ENCODE data around the gene CACNG7.

CACNG7 gene

GRCh38 chr19:53910170-53910518 is 1.1 kb downstream of the CACNG7 start:
- H2BK15ac ChIP-seq (ENCODE audit: low read depth, poor library complexity, severe bottlenecking) = no peak overlapping the region
- H3K4ac ChIP-seq (ENCODE audit: low read depth in 1 of 2, low read length in 2 of 2) = no peak overlapping the region
- H4K8ac ChIP-seq (ENCODE audit: low read length) = no peak overlapping the region
- no peak overlapping the region for H3K4me3 ChIP-seq (ENCODE audit: insufficient read depth in 1 of 2, low read depth in 1 of 2, low read length in 2 of 2)
- H3K27me3 ChIP-seq (ENCODE audit: control insufficient read depth in 1 of 2, insufficient read depth in 1 of 2, low read length in 2 of 2) = peaks cover 65 to 67% of the 10 kb centered on the region in 2 experiments
- peaks cover 3% of the 10 kb centered on the region for H3K4me1 ChIP-seq (ENCODE audit: control insufficient read depth, insufficient read depth, low read depth, low read length)
- no peak overlapping the region for H2BK120ac ChIP-seq (ENCODE audit: low read depth, low read length)
- DNase-seq = no peak
- no peak overlapping the region for H2AK5ac ChIP-seq (ENCODE audit: low read length, severe bottlenecking)
- no peak overlapping the region for H2AFZ ChIP-seq (ENCODE audit: low read depth, low read length)
- no peak overlapping the region for H4K91ac ChIP-seq (ENCODE audit: low read length)
- H3K18ac ChIP-seq (ENCODE audit: low read depth in 1 of 2, low read length in 2 of 2) = no peak overlapping the region
- no peak overlapping the region for H3K23ac ChIP-seq (ENCODE audit: low read length in 2 of 2)
- 2% methylated on average over 13 of the region's 13 CpGs for WGBS
- H3K79me1 ChIP-seq (replicated peaks; ENCODE audit: low read length, poor library complexity, severe bottlenecking) = no peaks in the 10 kb centered on the region
- no peak overlapping the region for H3K27ac ChIP-seq (ENCODE audit: low read length, poor library complexity, severe bottlenecking)
- no peak overlapping the region for H3K4me2 ChIP-seq (ENCODE audit: low read length, poor library complexity, severe bottlenecking)
- no peak overlapping the region for H3K9ac ChIP-seq (ENCODE audit: low read length)
- no peak overlapping the region for H2BK5ac ChIP-seq (ENCODE audit: low read depth, low read length, poor library complexity, severe bottlenecking)
- H2BK12ac ChIP-seq (ENCODE audit: low read length in 2 of 2) = no peak overlapping the region
- H3K36me3 ChIP-seq (ENCODE audit: control insufficient read depth in 1 of 2, insufficient read depth in 2 of 2, low read depth in 1 of 2, low read length in 2 of 2) = no peaks in the 10 kb centered on the region
- no peak overlapping the region for H3K14ac ChIP-seq (ENCODE audit: low read length in 2 of 2)
- H3K9me3 ChIP-seq (ENCODE audit: control insufficient read depth, low read length) = no peaks in the 10 kb centered on the region

GRCh38 chr19:53912653-53913052 is 3.6 kb downstream of the CACNG7 start:
- 53% methylated on average over 18 of the region's 18 CpGs for WGBS
- H3K23ac ChIP-seq (ENCODE audit: low read length in 2 of 2) = no peak overlapping the region
- DNase-seq = no peak

GRCh38 chr19:53915000-53915399 is 5.9 kb downstream of the CACNG7 start:
- H4K8ac ChIP-seq (ENCODE audit: low read length) = no peak overlapping the region
- H3K4me1 ChIP-seq (ENCODE audit: control insufficient read depth, insufficient read depth, low read depth, low read length) = no peaks in the 10 kb centered on the region
- no peak overlapping the region for H3K18ac ChIP-seq (ENCODE audit: low read depth in 1 of 2, low read length in 2 of 2)
- no peak for DNase-seq
- peaks cover 23% of the 10 kb centered on the region in 2 experiments for H3K27me3 ChIP-seq (ENCODE audit: control insufficient read depth in 1 of 2, insufficient read depth in 1 of 2, low read length in 2 of 2)
- no peaks in the 10 kb centered on the region for H3K36me3 ChIP-seq (ENCODE audit: control insufficient read depth in 1 of 2, insufficient read depth in 2 of 2, low read depth in 1 of 2, low read length in 2 of 2)
- no peak overlapping the region for H2AFZ ChIP-seq (ENCODE audit: low read depth, low read length)
- no peaks in the 10 kb centered on the region for H3K9me3 ChIP-seq (ENCODE audit: control insufficient read depth, low read length)
- no peaks in the 10 kb centered on the region for H3K79me1 ChIP-seq (replicated peaks; ENCODE audit: low read length, poor library complexity, severe bottlenecking)
- no peak overlapping the region for H3K4me2 ChIP-seq (ENCODE audit: low read length, poor library complexity, severe bottlenecking)
- no peak overlapping the region for H3K27ac ChIP-seq (ENCODE audit: low read length, poor library complexity, severe bottlenecking)
- 72% methylated on average over 6 of the region's 8 CpGs for WGBS
- no peak overlapping the region for H4K91ac ChIP-seq (ENCODE audit: low read length)
- H2BK120ac ChIP-seq (ENCODE audit: low read depth, low read length) = no peak overlapping the region
- no peak overlapping the region for H3K23ac ChIP-seq (ENCODE audit: low read length in 2 of 2)
- H2AK5ac ChIP-seq (ENCODE audit: low read length, severe bottlenecking) = no peak overlapping the region
- H2BK15ac ChIP-seq (ENCODE audit: low read depth, poor library complexity, severe bottlenecking) = no peak overlapping the region
- no peak overlapping the region for H3K4ac ChIP-seq (ENCODE audit: low read depth in 1 of 2, low read length in 2 of 2)
- no peak overlapping the region for H3K4me3 ChIP-seq (ENCODE audit: insufficient read depth in 1 of 2, low read depth in 1 of 2, low read length in 2 of 2)
- H3K14ac ChIP-seq (ENCODE audit: low read length in 2 of 2) = no peak overlapping the region
- no peak overlapping the region for H3K9ac ChIP-seq (ENCODE audit: low read length)
- H2BK12ac ChIP-seq (ENCODE audit: low read length in 2 of 2) = no peak overlapping the region
- H2BK5ac ChIP-seq (ENCODE audit: low read depth, low read length, poor library complexity, severe bottlenecking) = no peak overlapping the region

More at GRCh38 chr19:53912653-53913052, 3.6 kb downstream of the CACNG7 start:
- H3K4ac ChIP-seq (ENCODE audit: low read depth in 1 of 2, low read length in 2 of 2) = no peak overlapping the region
- no peak overlapping the region for H3K14ac ChIP-seq (ENCODE audit: low read length in 2 of 2)
- H2BK5ac ChIP-seq (ENCODE audit: low read depth, low read length, poor library complexity, severe bottlenecking) = no peak overlapping the region
- H2BK12ac ChIP-seq (ENCODE audit: low read length in 2 of 2) = no peak overlapping the region
- no peak overlapping the region for H3K4me3 ChIP-seq (ENCODE audit: insufficient read depth in 1 of 2, low read depth in 1 of 2, low read length in 2 of 2)
- no peaks in the 10 kb centered on the region for H3K4me1 ChIP-seq (ENCODE audit: control insufficient read depth, insufficient read depth, low read depth, low read length)
- H3K4me2 ChIP-seq (ENCODE audit: low read length, poor library complexity, severe bottlenecking) = no peak overlapping the region
- H3K79me1 ChIP-seq (replicated peaks; ENCODE audit: low read length, poor library complexity, severe bottlenecking) = no peaks in the 10 kb centered on the region
- no peaks in the 10 kb centered on the region for H3K36me3 ChIP-seq (ENCODE audit: control insufficient read depth in 1 of 2, insufficient read depth in 2 of 2, low read depth in 1 of 2, low read length in 2 of 2)
- H3K27me3 ChIP-seq (ENCODE audit: control insufficient read depth in 1 of 2, insufficient read depth in 1 of 2, low read length in 2 of 2) = peaks cover 43 to 44% of the 10 kb centered on the region in 2 experiments
- H2AK5ac ChIP-seq (ENCODE audit: low read length, severe bottlenecking) = no peak overlapping the region
- H3K9me3 ChIP-seq (ENCODE audit: control insufficient read depth, low read length) = no peaks in the 10 kb centered on the region
- no peak overlapping the region for H3K9ac ChIP-seq (ENCODE audit: low read length)
- H4K91ac ChIP-seq (ENCODE audit: low read length) = no peak overlapping the region
- no peak overlapping the region for H4K8ac ChIP-seq (ENCODE audit: low read length)
- no peak overlapping the region for H2BK15ac ChIP-seq (ENCODE audit: low read depth, poor library complexity, severe bottlenecking)
- H3K27ac ChIP-seq (ENCODE audit: low read length, poor library complexity, severe bottlenecking) = no peak overlapping the region
- no peak overlapping the region for H3K18ac ChIP-seq (ENCODE audit: low read depth in 1 of 2, low read length in 2 of 2)
- no peak overlapping the region for H2AFZ ChIP-seq (ENCODE audit: low read depth, low read length)
- H2BK120ac ChIP-seq (ENCODE audit: low read depth, low read length) = no peak overlapping the region

GRCh38 chr19:53916004-53916403 is 6.9 kb downstream of the CACNG7 start:
- no peak overlapping the region for H4K91ac ChIP-seq (ENCODE audit: low read length)
- H3K14ac ChIP-seq (ENCODE audit: low read length in 2 of 2) = no peak overlapping the region
- WGBS = 92% methylated on average over 6 of the region's 6 CpGs
- H3K27ac ChIP-seq (ENCODE audit: low read length, poor library complexity, severe bottlenecking) = no peak overlapping the region
- H2AFZ ChIP-seq (ENCODE audit: low read depth, low read length) = no peak overlapping the region
- no peak overlapping the region for H3K18ac ChIP-seq (ENCODE audit: low read depth in 1 of 2, low read length in 2 of 2)
- DNase-seq = no peak
- H3K4me1 ChIP-seq (ENCODE audit: control insufficient read depth, insufficient read depth, low read depth, low read length) = no peaks in the 10 kb centered on the region
- no peak overlapping the region for H2BK5ac ChIP-seq (ENCODE audit: low read depth, low read length, poor library complexity, severe bottlenecking)
- H3K4me2 ChIP-seq (ENCODE audit: low read length, poor library complexity, severe bottlenecking) = no peak overlapping the region
- H3K9ac ChIP-seq (ENCODE audit: low read length) = no peak overlapping the region
- H2BK12ac ChIP-seq (ENCODE audit: low read length in 2 of 2) = no peak overlapping the region
- H3K23ac ChIP-seq (ENCODE audit: low read length in 2 of 2) = no peak overlapping the region
- no peak overlapping the region for H2BK15ac ChIP-seq (ENCODE audit: low read depth, poor library complexity, severe bottlenecking)
- H3K4ac ChIP-seq (ENCODE audit: low read depth in 1 of 2, low read length in 2 of 2) = no peak overlapping the region
- H3K27me3 ChIP-seq (ENCODE audit: control insufficient read depth in 1 of 2, insufficient read depth in 1 of 2, low read length in 2 of 2) = peaks cover 13% of the 10 kb centered on the region in 2 experiments
- H3K79me1 ChIP-seq (replicated peaks; ENCODE audit: low read length, poor library complexity, severe bottlenecking) = no peaks in the 10 kb centered on the region
- H2AK5ac ChIP-seq (ENCODE audit: low read length, severe bottlenecking) = no peak overlapping the region
- H4K8ac ChIP-seq (ENCODE audit: low read length) = no peak overlapping the region
- H3K4me3 ChIP-seq (ENCODE audit: insufficient read depth in 1 of 2, low read depth in 1 of 2, low read length in 2 of 2) = no peak overlapping the region
- no peak overlapping the region for H2BK120ac ChIP-seq (ENCODE audit: low read depth, low read length)
- H3K9me3 ChIP-seq (ENCODE audit: control insufficient read depth, low read length) = no peaks in the 10 kb centered on the region
- H3K36me3 ChIP-seq (ENCODE audit: control insufficient read depth in 1 of 2, insufficient read depth in 2 of 2, low read depth in 1 of 2, low read length in 2 of 2) = no peaks in the 10 kb centered on the region
